HEK293 (cell line): Measurements from ENCODE around the gene PRRT1.

Experiments used
- IKZF3 ChIP-seq: fragments of 450-650 bp; IDR thresholded peaks from 2 replicates; pipeline ENCODE4 v1.5.0; 2018; ENCODE audit warnings: missing biosample characterization, mild to moderate bottlenecking, missing genetic modification characterization, moderate library complexity
- KLF1 ChIP-seq: fragments of 450-650 bp; formaldehyde crosslinking; IDR thresholded peaks from 2 replicates; pipeline ENCODE4 v1.5.1; 2016; ENCODE audit warnings: missing biosample characterization, missing genetic modification characterization
- KLF16 ChIP-seq: fragments of 450-650 bp; formaldehyde crosslinking; IDR thresholded peaks from 2 replicates; pipeline ENCODE4 v1.5.1; 2017; ENCODE audit warnings: missing biosample characterization, missing genetic modification characterization
- MZF1 ChIP-seq: fragments of 450-650 bp; formaldehyde crosslinking; IDR thresholded peaks from 2 replicates; pipeline ENCODE4 v1.5.1; 2017; ENCODE audit warnings: missing biosample characterization, missing genetic modification characterization, borderline replicate concordance
- SP3 ChIP-seq: fragments of 450-650 bp; formaldehyde crosslinking; IDR thresholded peaks from 2 replicates; pipeline ENCODE4 v1.5.1; 2016; ENCODE audit warnings: missing biosample characterization, missing genetic modification characterization
- ZBTB17 ChIP-seq: fragments of 450-650 bp; formaldehyde crosslinking; IDR thresholded peaks from 2 replicates; pipeline ENCODE4 v1.5.1; 2016; ENCODE audit warnings: missing biosample characterization, missing genetic modification characterization
- ZBTB7A ChIP-seq: fragments of 450-650 bp; formaldehyde crosslinking; IDR thresholded peaks from 2 replicates; pipeline ENCODE4 v1.5.1; 2016; ENCODE audit warnings: low read depth, missing biosample characterization, missing genetic modification characterization
- ZFP41 ChIP-seq: fragments of 450-650 bp; formaldehyde crosslinking; IDR thresholded peaks from 2 replicates; pipeline ENCODE4 v1.5.1; 2016; ENCODE audit warnings: missing biosample characterization, missing genetic modification characterization, borderline replicate concordance
- ZNF138 ChIP-seq: fragments of 450-650 bp; formaldehyde crosslinking; IDR thresholded peaks from 2 replicates; pipeline ENCODE4 v1.5.1; 2016; ENCODE audit warnings: missing biosample characterization, missing genetic modification characterization, borderline replicate concordance
- ZNF555 ChIP-seq: fragments of 450-650 bp; formaldehyde crosslinking; conservative IDR thresholded peaks from 2 replicates; pipeline ENCODE4 v1.5.1; 2017; ENCODE audit warnings: missing biosample characterization, mild to moderate bottlenecking, missing genetic modification characterization, inconsistent platforms
- ZNF623 ChIP-seq: fragments of 450-650 bp; formaldehyde crosslinking; IDR thresholded peaks from 2 replicates; pipeline ENCODE4 v1.5.1; 2016; ENCODE audit warnings: missing biosample characterization, missing genetic modification characterization
- TF ChIP-seq, protein P1 (sequence below): fragments of 450-650 bp; formaldehyde crosslinking; IDR thresholded peaks from 2 replicates; pipeline ENCODE4 v1.5.1; 2016; ENCODE audit warnings: missing biosample characterization, missing genetic modification characterization
- TF ChIP-seq, protein P2 (sequence below): fragments of 450-650 bp; formaldehyde crosslinking; IDR thresholded peaks from 2 replicates; pipeline ENCODE4 v1.5.1; 2016; ENCODE audit warnings: missing biosample characterization, missing genetic modification characterization, low read depth
- TF ChIP-seq, protein P3 (sequence below): fragments of 450-650 bp; formaldehyde crosslinking; IDR thresholded peaks from 2 replicates; pipeline ENCODE4 v1.5.1; 2016; ENCODE audit warnings: missing biosample characterization, missing genetic modification characterization
- TF ChIP-seq, protein P4 (sequence below): fragments of 450-650 bp; formaldehyde crosslinking; IDR thresholded peaks from 2 replicates; pipeline ENCODE4 v1.5.1; 2016; ENCODE audit warnings: missing biosample characterization, missing genetic modification characterization
- TF ChIP-seq, protein P5 (sequence below): fragments of 450-650 bp; formaldehyde crosslinking; IDR thresholded peaks from 2 replicates; pipeline ENCODE4 v1.5.1; 2016; ENCODE audit warnings: missing biosample characterization, missing genetic modification characterization
- TF ChIP-seq, protein P6 (sequence below): fragments of 450-650 bp; formaldehyde crosslinking; IDR thresholded peaks from 2 replicates; pipeline ENCODE4 v1.5.1; 2017; ENCODE audit warnings: missing biosample characterization, mild to moderate bottlenecking, missing genetic modification characterization, moderate library complexity
- TF ChIP-seq, protein P7 (sequence below): fragments of 450-650 bp; formaldehyde crosslinking; IDR thresholded peaks from 2 replicates; pipeline ENCODE4 v1.5.1; 2017; ENCODE audit warnings: missing biosample characterization, missing genetic modification characterization
- TF ChIP-seq, protein P8 (sequence below): fragments of 450-650 bp; formaldehyde crosslinking; optimal IDR thresholded peaks from 2 replicates; pipeline ENCODE3; 2016; ENCODE audit warnings: missing biosample characterization, mild to moderate bottlenecking, missing genetic modification characterization

PRRT1 gene

DNA sequence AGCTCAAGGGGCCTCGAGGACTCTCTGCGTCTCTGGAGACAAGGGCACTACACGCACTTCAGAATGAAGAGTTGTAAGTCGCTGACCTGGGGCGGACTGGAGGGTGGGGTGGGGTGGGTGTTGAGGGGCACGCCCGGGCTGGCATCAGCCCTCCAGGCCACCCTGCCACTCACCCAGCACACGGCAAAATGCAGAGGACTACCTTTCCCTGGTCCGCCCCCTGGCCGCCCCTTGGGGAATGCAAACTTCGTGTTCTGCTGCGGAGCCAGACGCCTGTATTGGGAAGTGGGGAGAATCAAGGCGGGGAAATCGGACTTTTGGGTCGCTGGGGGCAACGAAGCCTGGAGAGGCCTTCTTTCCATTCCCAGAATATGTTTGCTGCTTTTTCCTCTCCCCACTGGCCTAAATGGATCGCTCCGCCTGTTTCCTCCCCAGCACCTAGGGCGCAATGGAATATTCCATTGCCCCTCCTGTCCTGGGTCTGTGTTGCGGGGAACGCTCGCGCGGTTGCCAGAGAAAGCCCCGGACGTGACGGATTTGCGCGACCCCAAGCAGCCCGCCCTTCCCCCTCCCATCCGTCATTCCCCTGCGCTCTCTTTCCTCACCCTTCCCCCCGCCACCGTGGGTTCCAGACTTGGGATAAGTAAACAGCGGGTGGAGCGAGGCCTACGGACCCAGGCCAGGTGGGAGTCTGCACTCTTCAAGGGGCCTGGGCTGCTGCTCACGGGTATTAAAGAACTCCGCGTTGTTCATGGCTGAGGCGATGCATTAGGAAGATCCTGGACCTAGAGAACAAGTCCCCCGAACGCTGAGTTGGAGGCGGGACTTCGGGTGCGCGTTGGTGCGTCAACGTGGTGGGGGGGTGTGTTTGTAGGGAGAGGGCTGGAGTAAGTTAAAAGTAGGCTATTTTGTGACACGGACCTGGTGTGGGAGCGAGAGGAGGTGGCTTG, 2.1 kb upstream of the PRRT1 start, which contains the start of gene PPT2 (continued):
- TF ChIP-seq, protein P1, sequence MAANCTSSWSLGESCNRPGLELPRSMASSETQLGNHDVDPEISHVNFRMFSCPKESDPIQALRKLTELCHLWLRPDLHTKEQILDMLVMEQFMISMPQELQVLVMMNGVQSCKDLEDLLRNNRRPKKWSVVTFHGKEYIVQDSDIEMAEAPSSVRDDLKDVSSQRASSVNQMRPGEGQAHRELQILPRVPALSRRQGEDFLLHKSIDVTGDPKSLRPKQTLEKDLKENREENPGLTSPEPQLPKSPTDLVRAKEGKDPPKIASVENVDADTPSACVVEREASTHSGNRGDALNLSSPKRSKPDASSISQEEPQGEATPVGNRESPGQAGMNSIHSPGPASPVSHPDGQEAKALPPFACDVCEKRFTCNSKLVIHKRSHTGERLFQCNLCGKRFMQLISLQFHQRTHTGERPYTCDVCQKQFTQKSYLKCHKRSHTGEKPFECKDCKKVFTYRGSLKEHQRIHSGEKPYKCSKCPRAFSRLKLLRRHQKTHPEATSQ (tag by site-specific recombination), result no peak
- TF ChIP-seq ZNF623 (tag by site-specific recombination) (no peak; the same call in 1 of the 2 replicates), ZBTB7A (tag by site-specific recombination) (peak; percentile 46; the same call in 1 of the 2 replicates), ZBTB17 (tag by site-specific recombination) (peak; percentile 92), KLF16 (tag by site-specific recombination) (peak; percentile 71; the same call in 1 of the 2 replicates), ZNF555 (tag by site-specific recombination) (no peak), KLF1 (tag by site-specific recombination) (peak; percentile 96), MZF1 (no peak), IKZF3 (tag by site-specific recombination) (peak; percentile 71), ZFP41 (tag by site-specific recombination) (no peak), ZNF138 (tag by site-specific recombination) (no peak), SP3 (tag by site-specific recombination) (peak; percentile 72)
- TF ChIP-seq, protein P2, sequence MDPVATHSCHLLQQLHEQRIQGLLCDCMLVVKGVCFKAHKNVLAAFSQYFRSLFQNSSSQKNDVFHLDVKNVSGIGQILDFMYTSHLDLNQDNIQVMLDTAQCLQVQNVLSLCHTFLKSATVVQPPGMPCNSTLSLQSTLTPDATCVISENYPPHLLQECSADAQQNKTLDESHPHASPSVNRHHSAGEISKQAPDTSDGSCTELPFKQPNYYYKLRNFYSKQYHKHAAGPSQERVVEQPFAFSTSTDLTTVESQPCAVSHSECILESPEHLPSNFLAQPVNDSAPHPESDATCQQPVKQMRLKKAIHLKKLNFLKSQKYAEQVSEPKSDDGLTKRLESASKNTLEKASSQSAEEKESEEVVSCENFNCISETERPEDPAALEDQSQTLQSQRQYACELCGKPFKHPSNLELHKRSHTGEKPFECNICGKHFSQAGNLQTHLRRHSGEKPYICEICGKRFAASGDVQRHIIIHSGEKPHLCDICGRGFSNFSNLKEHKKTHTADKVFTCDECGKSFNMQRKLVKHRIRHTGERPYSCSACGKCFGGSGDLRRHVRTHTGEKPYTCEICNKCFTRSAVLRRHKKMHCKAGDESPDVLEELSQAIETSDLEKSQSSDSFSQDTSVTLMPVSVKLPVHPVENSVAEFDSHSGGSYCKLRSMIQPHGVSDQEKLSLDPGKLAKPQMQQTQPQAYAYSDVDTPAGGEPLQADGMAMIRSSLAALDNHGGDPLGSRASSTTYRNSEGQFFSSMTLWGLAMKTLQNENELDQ (tag by site-specific recombination), result no peak
- TF ChIP-seq, protein P3, sequence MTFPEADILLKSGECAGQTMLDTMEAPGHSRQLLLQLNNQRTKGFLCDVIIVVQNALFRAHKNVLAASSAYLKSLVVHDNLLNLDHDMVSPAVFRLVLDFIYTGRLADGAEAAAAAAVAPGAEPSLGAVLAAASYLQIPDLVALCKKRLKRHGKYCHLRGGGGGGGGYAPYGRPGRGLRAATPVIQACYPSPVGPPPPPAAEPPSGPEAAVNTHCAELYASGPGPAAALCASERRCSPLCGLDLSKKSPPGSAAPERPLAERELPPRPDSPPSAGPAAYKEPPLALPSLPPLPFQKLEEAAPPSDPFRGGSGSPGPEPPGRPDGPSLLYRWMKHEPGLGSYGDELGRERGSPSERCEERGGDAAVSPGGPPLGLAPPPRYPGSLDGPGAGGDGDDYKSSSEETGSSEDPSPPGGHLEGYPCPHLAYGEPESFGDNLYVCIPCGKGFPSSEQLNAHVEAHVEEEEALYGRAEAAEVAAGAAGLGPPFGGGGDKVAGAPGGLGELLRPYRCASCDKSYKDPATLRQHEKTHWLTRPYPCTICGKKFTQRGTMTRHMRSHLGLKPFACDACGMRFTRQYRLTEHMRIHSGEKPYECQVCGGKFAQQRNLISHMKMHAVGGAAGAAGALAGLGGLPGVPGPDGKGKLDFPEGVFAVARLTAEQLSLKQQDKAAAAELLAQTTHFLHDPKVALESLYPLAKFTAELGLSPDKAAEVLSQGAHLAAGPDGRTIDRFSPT (tag by site-specific recombination), result peak; percentile 73
- TF ChIP-seq, protein P4, sequence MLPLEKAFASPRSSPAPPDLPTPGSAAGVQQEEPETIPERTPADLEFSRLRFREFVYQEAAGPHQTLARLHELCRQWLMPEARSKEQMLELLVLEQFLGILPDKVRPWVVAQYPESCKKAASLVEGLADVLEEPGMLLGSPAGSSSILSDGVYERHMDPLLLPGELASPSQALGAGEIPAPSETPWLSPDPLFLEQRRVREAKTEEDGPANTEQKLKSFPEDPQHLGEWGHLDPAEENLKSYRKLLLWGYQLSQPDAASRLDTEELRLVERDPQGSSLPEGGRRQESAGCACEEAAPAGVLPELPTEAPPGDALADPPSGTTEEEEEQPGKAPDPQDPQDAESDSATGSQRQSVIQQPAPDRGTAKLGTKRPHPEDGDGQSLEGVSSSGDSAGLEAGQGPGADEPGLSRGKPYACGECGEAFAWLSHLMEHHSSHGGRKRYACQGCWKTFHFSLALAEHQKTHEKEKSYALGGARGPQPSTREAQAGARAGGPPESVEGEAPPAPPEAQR (tag by site-specific recombination), result no peak
- TF ChIP-seq, protein P5, sequence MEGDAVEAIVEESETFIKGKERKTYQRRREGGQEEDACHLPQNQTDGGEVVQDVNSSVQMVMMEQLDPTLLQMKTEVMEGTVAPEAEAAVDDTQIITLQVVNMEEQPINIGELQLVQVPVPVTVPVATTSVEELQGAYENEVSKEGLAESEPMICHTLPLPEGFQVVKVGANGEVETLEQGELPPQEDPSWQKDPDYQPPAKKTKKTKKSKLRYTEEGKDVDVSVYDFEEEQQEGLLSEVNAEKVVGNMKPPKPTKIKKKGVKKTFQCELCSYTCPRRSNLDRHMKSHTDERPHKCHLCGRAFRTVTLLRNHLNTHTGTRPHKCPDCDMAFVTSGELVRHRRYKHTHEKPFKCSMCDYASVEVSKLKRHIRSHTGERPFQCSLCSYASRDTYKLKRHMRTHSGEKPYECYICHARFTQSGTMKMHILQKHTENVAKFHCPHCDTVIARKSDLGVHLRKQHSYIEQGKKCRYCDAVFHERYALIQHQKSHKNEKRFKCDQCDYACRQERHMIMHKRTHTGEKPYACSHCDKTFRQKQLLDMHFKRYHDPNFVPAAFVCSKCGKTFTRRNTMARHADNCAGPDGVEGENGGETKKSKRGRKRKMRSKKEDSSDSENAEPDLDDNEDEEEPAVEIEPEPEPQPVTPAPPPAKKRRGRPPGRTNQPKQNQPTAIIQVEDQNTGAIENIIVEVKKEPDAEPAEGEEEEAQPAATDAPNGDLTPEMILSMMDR (tag by site-specific recombination), result 0 out of 2 replicates have a peak, but pooled peaks have one; percentile 37
- TF ChIP-seq, protein P6, sequence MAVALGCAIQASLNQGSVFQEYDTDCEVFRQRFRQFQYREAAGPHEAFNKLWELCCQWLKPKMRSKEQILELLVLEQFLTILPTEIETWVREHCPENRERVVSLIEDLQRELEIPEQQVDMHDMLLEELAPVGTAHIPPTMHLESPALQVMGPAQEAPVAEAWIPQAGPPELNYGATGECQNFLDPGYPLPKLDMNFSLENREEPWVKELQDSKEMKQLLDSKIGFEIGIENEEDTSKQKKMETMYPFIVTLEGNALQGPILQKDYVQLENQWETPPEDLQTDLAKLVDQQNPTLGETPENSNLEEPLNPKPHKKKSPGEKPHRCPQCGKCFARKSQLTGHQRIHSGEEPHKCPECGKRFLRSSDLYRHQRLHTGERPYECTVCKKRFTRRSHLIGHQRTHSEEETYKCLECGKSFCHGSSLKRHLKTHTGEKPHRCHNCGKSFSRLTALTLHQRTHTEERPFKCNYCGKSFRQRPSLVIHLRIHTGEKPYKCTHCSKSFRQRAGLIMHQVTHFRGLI (tag by site-specific recombination), result no peak
- TF ChIP-seq, protein P7, sequence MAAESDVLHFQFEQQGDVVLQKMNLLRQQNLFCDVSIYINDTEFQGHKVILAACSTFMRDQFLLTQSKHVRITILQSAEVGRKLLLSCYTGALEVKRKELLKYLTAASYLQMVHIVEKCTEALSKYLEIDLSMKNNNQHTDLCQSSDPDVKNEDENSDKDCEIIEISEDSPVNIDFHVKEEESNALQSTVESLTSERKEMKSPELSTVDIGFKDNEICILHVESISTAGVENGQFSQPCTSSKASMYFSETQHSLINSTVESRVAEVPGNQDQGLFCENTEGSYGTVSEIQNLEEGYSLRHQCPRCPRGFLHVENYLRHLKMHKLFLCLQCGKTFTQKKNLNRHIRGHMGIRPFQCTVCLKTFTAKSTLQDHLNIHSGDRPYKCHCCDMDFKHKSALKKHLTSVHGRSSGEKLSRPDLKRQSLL (tag by site-specific recombination), result no peak
- TF ChIP-seq, protein P8, sequence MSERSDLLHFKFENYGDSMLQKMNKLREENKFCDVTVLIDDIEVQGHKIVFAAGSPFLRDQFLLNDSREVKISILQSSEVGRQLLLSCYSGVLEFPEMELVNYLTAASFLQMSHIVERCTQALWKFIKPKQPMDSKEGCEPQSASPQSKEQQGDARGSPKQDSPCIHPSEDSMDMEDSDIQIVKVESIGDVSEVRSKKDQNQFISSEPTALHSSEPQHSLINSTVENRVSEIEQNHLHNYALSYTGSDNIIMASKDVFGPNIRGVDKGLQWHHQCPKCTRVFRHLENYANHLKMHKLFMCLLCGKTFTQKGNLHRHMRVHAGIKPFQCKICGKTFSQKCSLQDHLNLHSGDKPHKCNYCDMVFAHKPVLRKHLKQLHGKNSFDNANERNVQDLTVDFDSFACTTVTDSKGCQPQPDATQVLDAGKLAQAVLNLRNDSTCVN (tag by site-specific recombination), result peak; percentile 81
